B cell (primary cell): Measurements from ENCODE around the gene PRR7. TPM values are rescaled to one million over a fixed set of nuclear protein-coding genes. Genes with fewer than 3 reads are reported as not detected.

ENCODE experiments used
- ATAC-seq: fragments of 200-7000 bp; cut with Tn5 transposase; one replicate; pipeline ENCODE4 v1.10.0; 2021; ENCODE audit warnings: low read depth, mild to moderate bottlenecking, moderate number of reproducible peaks, moderate library complexity
- CTCF ChIA-PET: fragments of 350-600 bp; sonication (Branson Sonifier 250); formaldehyde crosslinking; loops from one replicate; lab custom pipeline; 2021; ENCODE audit warnings: antibody characterized with exemption, inconsistent platforms; lab: Charles Lee
- POLR2A ChIA-PET: fragments of 350-600 bp; sonication (Branson Sonifier 250); formaldehyde crosslinking; loops from one replicate; lab custom pipeline; 2021; ENCODE audit warnings: antibody characterized with exemption; lab: Charles Lee
- DNase-seq: peaks from one replicate; pipeline ENCODE4 v3.0.0; 2013
- H2AFZ ChIP-seq: 2 replicates; pipeline ENCODE4 v1.6.1; 2012; ENCODE audit warnings: mild to moderate bottlenecking, low read depth, low read length; ENCODE audit not compliant: insufficient read depth, poor library complexity, severe bottlenecking
- H3K27ac ChIP-seq, 2 donors: 1 replicate in 1 of 2; 2 replicates in 1 of 2; pipeline ENCODE4 v1.5.1; 2012 to 2013; ENCODE audit warnings: low read length in 2 of 2, mild to moderate bottlenecking in 2 of 2, moderate library complexity in 1 of 2
- H3K27me3 ChIP-seq, 4 experiments: fragments of 200-600 bp in 1 of 4; sonication (generic) in 1 of 4; replicated peaks in 1 of 4; 1 replicate in 2 of 4; 2 replicates in 2 of 4; pipeline versions ENCODE4 v1.6.1 to v1.7.0; 2013 to 2016; ENCODE audit warnings: low read length in 3 of 4, mild to moderate bottlenecking in 2 of 4, mixed read lengths in 1 of 4, moderate library complexity in 1 of 4; ENCODE audit not compliant: insufficient read depth in 4 of 4, control insufficient read depth in 3 of 4; ENCODE audit errors: control extremely low read depth in 1 of 4
- H3K36me3 ChIP-seq, 2 experiments: replicated peaks in 1 of 2; 1 replicate in 1 of 2; 2 replicates in 1 of 2; pipeline versions ENCODE4 v1.6.1 to v1.7.1; 2013; ENCODE audit warnings: low read length in 1 of 2; ENCODE audit not compliant: insufficient read depth in 2 of 2, control insufficient read depth in 1 of 2; ENCODE audit errors: control extremely low read depth in 1 of 2, extremely low read depth in 1 of 2
- H3K4me1 ChIP-seq, 2 donors: fragments of 200-600 bp in 1 of 2; sonication (generic) in 1 of 2; 1 replicate in 1 of 2; 2 replicates in 1 of 2; pipeline versions ENCODE4 v1.5.1 to v1.6.1; 2013 to 2017; ENCODE audit warnings: low read length in 2 of 2; ENCODE audit not compliant: control insufficient read depth in 2 of 2, insufficient read depth in 2 of 2
- H3K4me2 ChIP-seq: replicated peaks from 2 replicates; pipeline ENCODE3; 2012; ENCODE audit warnings: mild to moderate bottlenecking, low read depth, low read length; ENCODE audit not compliant: poor library complexity, severe bottlenecking
- H3K4me3 ChIP-seq, 5 experiments: fragments of 200-600 bp in 1 of 5; sonication (generic) in 1 of 5; 1 replicate in 3 of 5; 2 replicates in 2 of 5; pipeline versions ENCODE4 v1.5.1 to v1.7.0; 2011 to 2016; ENCODE audit warnings: low read length in 4 of 5, mild to moderate bottlenecking in 4 of 5, low read depth in 2 of 5, control low read depth in 1 of 5, moderate library complexity in 1 of 5; ENCODE audit not compliant: insufficient read depth in 1 of 5; ENCODE audit errors: control extremely low read depth in 1 of 5, extremely low read depth in 1 of 5
- H3K79me2 ChIP-seq: fragments of 200-600 bp; sonication (generic); one replicate; pipeline ENCODE4 v1.6.0; 2016; ENCODE audit warnings: low read length; ENCODE audit not compliant: control insufficient read depth, insufficient read depth
- H3K9ac ChIP-seq: fragments of 200-600 bp; sonication (generic); 2 replicates; pipeline ENCODE4 v1.6.1; 2017; ENCODE audit warnings: mild to moderate bottlenecking, low read length, moderate library complexity
- H3K9me3 ChIP-seq, 3 donors: one replicate each; pipeline versions ENCODE4 v1.6.1 to v1.7.1; 2013; ENCODE audit warnings: low read length in 2 of 3; ENCODE audit not compliant: control insufficient read depth in 2 of 3, insufficient read depth in 1 of 3; ENCODE audit errors: control extremely low read depth in 1 of 3
- H4K20me1 ChIP-seq: 2 replicates; pipeline ENCODE4 v1.6.0; 2012; ENCODE audit warnings: mild to moderate bottlenecking, low read length; ENCODE audit not compliant: insufficient read depth, control insufficient read depth, poor library complexity, severe bottlenecking
- H3K27ac Mint-ChIP-seq: one replicate; pipeline ENCODE4 v1.8.0; 2021; ENCODE audit warnings: mixed read lengths
- H3K27me3 Mint-ChIP-seq: one replicate; pipeline ENCODE4 v1.8.0; 2021; ENCODE audit warnings: mixed read lengths
- H3K4me1 Mint-ChIP-seq: one replicate; pipeline ENCODE4 v1.8.0; 2021; ENCODE audit warnings: mixed read lengths
- H3K4me3 Mint-ChIP-seq: one replicate; pipeline ENCODE4 v1.8.0; 2021; ENCODE audit warnings: mixed read lengths
- H3K9me3 Mint-ChIP-seq: one replicate; pipeline ENCODE4 v1.8.0; 2022; ENCODE audit warnings: mixed read lengths; ENCODE audit not compliant: insufficient read depth
- CTCF ChIP-seq: fragments of 200-600 bp; IDR thresholded peaks from one replicate; pipeline ENCODE4 v1.8.0; 2022; ENCODE audit warnings: antibody characterized with exemption, mild to moderate bottlenecking
- EZH2 ChIP-seq: IDR thresholded peaks from 2 replicates; pipeline ENCODE4 v1.6.1; 2012; ENCODE audit warnings: borderline replicate concordance, low read depth, mild to moderate bottlenecking, moderate library complexity, low read length; ENCODE audit not compliant: insufficient read depth, poor library complexity, severe bottlenecking
- WGBS: methylation state at CpG from one replicate; pipeline ENCODE4 v1.1.5; 2013; ENCODE audit warnings: missing lambda C conversion rate; ENCODE audit not compliant: insufficient coverage; 5-methylcytosine and 5-hydroxymethylcytosine counted together
- intact Hi-C: fragments of 100-400 bp; cut with micrococcal nuclease; formaldehyde crosslinking; loops from one replicate; pipeline ENCODE4 v1.10.0; 2022
- polyA plus RNA-seq: library from polyadenylated mRNA; depleted of rRNA; stranded (reverse); fragments of >200 nt; gene quantifications from 2 replicates; pipeline ENCODE4 v1.2.3, GENCODE V29; 2012
- total RNA-seq, 2 donors: library from RNA; stranded (reverse); fragments of 120-200 nt in 1 of 2; gene quantifications; 1 replicate in 1 of 2; 2 replicates in 1 of 2; pipeline versions ENCODE4 v1.2.3 to v1.2.4, GENCODE V29; 2013 to 2022

The PRR7 gene
- total and polyA plus RNA-seq, 2 donors (not counting 1 experiment from before 2014, with no cell fraction given), result 4.8 to 84.4 TPM

DNA sequence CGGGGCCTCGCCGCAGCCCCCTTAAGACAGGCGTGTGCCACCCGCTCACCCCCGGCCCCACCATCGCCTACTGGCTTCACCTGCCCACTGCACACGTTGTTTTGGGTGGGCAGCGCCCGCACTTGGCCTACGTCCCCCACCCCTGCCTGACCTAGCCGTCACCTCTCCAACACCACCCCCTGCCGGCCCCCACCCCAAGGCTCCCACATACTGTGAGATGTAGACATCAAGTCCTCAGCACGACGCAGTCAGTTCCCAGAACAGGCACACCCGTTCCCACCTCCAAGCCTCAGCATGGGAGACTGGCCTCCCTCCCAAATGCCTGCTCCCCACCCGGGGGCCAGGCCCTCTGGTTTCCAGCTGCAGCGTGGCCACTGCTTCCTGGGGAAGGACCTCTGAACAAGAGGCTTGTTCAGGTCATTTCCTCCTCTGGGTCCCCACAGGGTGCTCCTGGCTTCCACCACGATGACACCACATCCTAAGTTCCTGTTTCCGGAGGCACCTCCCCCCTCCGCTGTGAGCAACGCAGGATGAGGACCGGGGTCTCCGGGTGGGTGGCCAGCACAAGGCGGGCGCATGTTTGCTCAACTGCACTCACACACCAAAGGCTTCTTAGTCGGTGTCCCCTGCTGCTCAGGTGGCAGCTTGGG is 15.5 kb downstream of the PRR7 start:
- no peak overlapping the region for H3K27ac ChIP-seq
- H3K4me1 Mint-ChIP-seq, result peaks cover 3% of the 10 kb centered on the region
- CTCF ChIA-PET, result no interaction called here
- no peak overlapping the region for H2AFZ ChIP-seq
- H3K27me3 Mint-ChIP-seq, result no peaks in the 10 kb centered on the region
- H3K9me3 ChIP-seq, result peaks cover 0 to 3% (median 0%) of the 10 kb centered on the region in 3 donors
- H3K4me2 ChIP-seq, result no peak overlapping the region
- H3K79me2 ChIP-seq, result no peaks in the 10 kb centered on the region
- POLR2A ChIA-PET, result interaction anchor here (0.6 kb wide), 1 partner anchor 118 kb away, joined by 7 read pairs; no protein-coding TSS in a partner anchor
- no peak overlapping the region for H3K4me3 Mint-ChIP-seq
- 44% methylated on average over 21 of the region's 27 CpGs for WGBS
- H3K9me3 Mint-ChIP-seq, result peaks cover 2% of the 10 kb centered on the region
- intact Hi-C loops, result no loop called here
- DNase-seq, result no peak
- no peak overlapping the region for H3K9ac ChIP-seq
- no peaks in the 10 kb centered on the region for H3K27me3 ChIP-seq
- H3K36me3 ChIP-seq, result no peaks in the 10 kb centered on the region
- H3K4me1 ChIP-seq, result peaks cover 0 to 3% of the 10 kb centered on the region in 2 donors
- TF ChIP-seq EZH2, result no peak
- no peak for TF ChIP-seq CTCF
- no peak for ATAC-seq
- no peak overlapping the region for H3K4me3 ChIP-seq
- H3K27ac Mint-ChIP-seq, result no peak overlapping the region
- H4K20me1 ChIP-seq, result peaks cover under 1% of the 10 kb centered on the region

- CTCF ChIA-PET, result no interaction called here
- no peak for DNase-seq
- intact Hi-C loops, result no loop called here
Observed at GRCh38 chr5:177465044-177465443, 18.4 kb downstream of the PRR7 start.

More at GRCh38 chr5:177465044-177465443, 18.4 kb downstream of the PRR7 start:
- H3K27me3 ChIP-seq, result no peaks in the 10 kb centered on the region
- no peak for ATAC-seq
- no peaks in the 10 kb centered on the region for H3K9me3 ChIP-seq
- TF ChIP-seq CTCF (no peak), EZH2 (no peak)
- H3K4me3 ChIP-seq, result no peak overlapping the region
- POLR2A ChIA-PET, result no interaction called here
- no peaks in the 10 kb centered on the region for H3K27me3 Mint-ChIP-seq
- 96% methylated on average over 5 of the region's 11 CpGs for WGBS
- H4K20me1 ChIP-seq, result no peaks in the 10 kb centered on the region
- peak overlapping the region; percentile 20 for H3K27ac Mint-ChIP-seq
- peaks cover 2% of the 10 kb centered on the region for H3K9me3 Mint-ChIP-seq
- no peak overlapping the region for H3K4me2 ChIP-seq
- no peaks in the 10 kb centered on the region for H3K4me1 Mint-ChIP-seq
- H2AFZ ChIP-seq, result no peak overlapping the region
- no peak overlapping the region for H3K27ac ChIP-seq
- no peaks in the 10 kb centered on the region for H3K79me2 ChIP-seq
- no peaks in the 10 kb centered on the region for H3K4me1 ChIP-seq
- H3K4me3 Mint-ChIP-seq, result no peak overlapping the region
- H3K9ac ChIP-seq, result no peak overlapping the region
- H3K36me3 ChIP-seq, result no peaks in the 10 kb centered on the region
